AG09309 (cell line): ENCODE results near the gene TBCK.
"Not testable (repeated sequence)": the region's sequence is repeated elsewhere in the genome, so short reads cannot be mapped to it uniquely, and the experiment has no call there.

Experiments
- DNase-seq: peaks from one replicate; pipeline ENCODE4 v3.0.0-alpha.2; 2010; ENCODE audit warnings: low read depth
- H3K4me3 ChIP-seq: 2 replicates; pipeline ENCODE4 v1.5.1; 2011; ENCODE audit warnings: mild to moderate bottlenecking, low read depth, low read length, moderate library complexity; ENCODE audit not compliant: control insufficient read depth
- TF ChIP-seq, protein P1 (sequence below): IDR thresholded peaks from 2 replicates; pipeline ENCODE4 v1.5.1; 2011; ENCODE audit warnings: mild to moderate bottlenecking, low read depth, low read length, inconsistent platforms; ENCODE audit not compliant: insufficient read depth, control insufficient read depth; ENCODE audit errors: missing control alignments

TBCK gene

DNA sequence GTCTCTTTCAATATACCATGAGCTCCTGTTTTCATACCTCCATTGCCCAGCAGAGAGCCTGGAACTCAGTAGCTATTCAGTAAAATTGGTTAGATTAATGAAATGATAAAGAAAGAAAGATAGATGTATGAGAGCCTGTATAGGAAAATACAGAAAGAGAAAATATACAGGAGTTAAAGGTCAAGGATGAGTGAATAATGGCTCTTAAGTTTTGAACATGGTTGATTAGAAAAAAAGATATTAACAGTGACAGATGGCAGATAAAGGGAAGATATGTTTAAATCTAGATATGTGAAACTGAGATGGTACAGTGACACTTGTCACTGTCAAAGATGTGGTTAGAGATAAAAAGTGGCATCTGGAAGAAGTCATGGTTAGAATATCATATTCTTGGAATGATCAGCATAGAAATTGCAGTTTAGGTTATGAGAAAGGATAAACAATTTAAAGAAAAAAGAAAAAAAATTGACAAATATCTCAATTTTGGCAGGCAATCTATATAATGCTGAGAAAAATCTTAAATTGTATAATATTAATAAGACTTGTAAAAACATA, 179.2 kb downstream of the TBCK start:
- TF ChIP-seq, protein P1, sequence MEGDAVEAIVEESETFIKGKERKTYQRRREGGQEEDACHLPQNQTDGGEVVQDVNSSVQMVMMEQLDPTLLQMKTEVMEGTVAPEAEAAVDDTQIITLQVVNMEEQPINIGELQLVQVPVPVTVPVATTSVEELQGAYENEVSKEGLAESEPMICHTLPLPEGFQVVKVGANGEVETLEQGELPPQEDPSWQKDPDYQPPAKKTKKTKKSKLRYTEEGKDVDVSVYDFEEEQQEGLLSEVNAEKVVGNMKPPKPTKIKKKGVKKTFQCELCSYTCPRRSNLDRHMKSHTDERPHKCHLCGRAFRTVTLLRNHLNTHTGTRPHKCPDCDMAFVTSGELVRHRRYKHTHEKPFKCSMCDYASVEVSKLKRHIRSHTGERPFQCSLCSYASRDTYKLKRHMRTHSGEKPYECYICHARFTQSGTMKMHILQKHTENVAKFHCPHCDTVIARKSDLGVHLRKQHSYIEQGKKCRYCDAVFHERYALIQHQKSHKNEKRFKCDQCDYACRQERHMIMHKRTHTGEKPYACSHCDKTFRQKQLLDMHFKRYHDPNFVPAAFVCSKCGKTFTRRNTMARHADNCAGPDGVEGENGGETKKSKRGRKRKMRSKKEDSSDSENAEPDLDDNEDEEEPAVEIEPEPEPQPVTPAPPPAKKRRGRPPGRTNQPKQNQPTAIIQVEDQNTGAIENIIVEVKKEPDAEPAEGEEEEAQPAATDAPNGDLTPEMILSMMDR = no peak
- H3K4me3 ChIP-seq = no peak overlapping the region
- DNase-seq = no peak

DNA sequence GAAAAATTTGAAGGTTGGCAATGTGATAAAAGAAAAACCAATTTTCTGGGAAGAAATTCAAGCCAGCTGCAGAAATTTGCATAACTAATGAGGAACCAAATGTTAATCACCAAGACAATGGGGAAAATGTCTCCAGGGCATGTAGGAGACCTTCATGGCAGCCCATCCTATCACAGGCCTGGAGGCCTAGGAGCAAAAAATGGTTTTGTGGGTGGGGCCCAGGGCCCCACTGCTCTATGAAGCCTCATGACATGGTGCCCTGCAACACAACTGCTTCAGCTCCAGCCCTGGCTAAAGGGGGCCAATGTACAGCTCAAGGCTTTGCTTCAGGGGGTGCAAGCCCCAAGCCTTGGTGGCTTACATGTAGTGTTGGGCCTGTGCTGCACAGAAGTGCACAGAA, 184.0 kb downstream of the TBCK start:
- no peak overlapping the region for H3K4me3 ChIP-seq
- TF ChIP-seq, protein P1 = no peak
- no peak for DNase-seq

DNA sequence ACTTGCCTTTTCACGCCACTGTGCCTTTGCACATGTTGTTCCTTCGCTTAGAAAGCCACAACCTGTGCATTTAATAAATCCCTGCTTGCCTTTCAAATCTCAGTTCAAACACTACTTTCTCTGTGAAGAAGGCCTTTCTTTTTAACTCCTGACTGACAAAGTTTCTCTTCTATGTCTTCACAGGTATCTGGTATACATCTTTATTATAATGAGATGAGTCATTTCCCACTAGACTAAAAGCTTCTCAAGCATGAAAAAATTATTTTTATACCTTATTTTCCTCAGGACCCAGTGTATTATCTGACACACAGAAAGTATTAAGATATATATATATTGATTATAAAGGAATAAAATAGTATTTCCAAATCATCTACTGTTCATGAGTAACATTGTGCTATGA, 189.9 kb downstream of the TBCK start:
- H3K4me3 ChIP-seq = no peak overlapping the region
- DNase-seq = no peak

DNA sequence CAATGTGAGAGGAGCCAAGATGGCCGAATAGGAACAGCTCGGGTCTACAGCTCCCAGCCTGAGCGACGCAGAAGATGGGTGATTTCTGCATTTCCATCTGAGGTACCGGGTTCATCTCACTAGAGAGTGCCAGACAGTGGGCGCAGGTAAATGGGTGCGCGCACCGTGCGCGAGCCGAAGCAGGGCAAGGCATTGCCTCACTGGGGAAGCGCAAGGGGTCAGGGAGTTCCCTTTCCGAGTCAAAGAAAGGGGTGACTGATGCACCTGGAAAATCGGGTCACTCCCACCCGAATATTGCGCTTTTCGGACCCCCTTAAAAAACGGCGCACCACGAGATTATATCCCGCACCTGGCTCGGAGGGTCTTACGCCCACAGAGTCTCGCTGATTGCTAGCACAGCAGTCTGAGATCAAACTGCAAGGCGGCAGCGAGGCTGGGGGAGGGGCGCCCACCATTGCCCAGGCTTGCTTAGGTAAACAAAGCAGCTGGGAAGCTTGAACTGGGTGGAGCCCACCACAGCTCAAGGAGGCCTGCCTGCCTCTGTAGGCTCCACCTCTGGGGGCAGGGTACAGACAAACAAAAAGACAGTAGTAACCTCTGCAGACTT, 196.0 kb downstream of the TBCK start:
- DNase-seq, H3K4me3 ChIP-seq: not testable (repeated sequence)

More for the DNA sequence above, 189.9 kb downstream of the TBCK start:
- TF ChIP-seq, protein P1 = no peak

DNA sequence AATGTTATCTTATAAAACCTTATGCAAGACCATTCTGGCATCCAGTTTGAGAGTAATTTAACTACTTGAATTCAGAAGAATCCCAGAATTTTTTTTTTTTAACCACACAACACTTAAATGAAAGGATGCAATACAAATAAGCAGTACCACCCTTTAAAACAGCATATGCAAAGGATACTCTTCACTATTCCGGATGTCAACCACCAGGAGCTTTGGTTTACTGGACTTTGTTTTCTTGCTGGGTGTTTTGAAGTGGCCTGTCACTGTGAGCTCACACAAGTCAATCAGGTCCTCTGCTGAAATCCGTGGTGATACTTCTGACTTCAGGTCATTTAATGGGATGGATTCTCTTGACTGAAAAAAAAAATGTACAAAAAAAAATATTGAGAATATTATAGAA, 200.0 kb downstream of the TBCK start:
- peak; percentile 8 for DNase-seq
- TF ChIP-seq, protein P1 = no peak
- no peak overlapping the region for H3K4me3 ChIP-seq

DNA sequence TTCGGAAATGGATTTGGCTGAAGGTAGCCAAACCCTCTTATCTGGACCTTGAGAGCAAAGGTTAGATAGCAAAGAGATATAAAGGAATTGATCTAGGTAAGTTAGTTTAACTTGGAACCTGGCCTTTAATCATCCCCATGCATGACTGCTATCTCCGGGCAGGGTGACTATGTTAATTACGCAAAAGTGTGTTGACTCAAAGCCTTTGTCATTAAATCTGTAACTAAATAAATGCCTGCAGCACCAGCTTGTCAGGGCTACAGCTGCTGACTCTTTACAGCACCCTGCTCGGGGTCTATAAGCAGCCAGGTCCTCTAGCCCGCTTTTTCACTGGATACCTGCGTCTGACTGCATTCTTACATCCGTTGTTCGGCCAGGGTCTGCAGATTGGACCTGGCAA, 201.7 kb downstream of the TBCK start:
- TF ChIP-seq, protein P1 = no peak
- no peak for DNase-seq
- H3K4me3 ChIP-seq = no peak overlapping the region

DNA sequence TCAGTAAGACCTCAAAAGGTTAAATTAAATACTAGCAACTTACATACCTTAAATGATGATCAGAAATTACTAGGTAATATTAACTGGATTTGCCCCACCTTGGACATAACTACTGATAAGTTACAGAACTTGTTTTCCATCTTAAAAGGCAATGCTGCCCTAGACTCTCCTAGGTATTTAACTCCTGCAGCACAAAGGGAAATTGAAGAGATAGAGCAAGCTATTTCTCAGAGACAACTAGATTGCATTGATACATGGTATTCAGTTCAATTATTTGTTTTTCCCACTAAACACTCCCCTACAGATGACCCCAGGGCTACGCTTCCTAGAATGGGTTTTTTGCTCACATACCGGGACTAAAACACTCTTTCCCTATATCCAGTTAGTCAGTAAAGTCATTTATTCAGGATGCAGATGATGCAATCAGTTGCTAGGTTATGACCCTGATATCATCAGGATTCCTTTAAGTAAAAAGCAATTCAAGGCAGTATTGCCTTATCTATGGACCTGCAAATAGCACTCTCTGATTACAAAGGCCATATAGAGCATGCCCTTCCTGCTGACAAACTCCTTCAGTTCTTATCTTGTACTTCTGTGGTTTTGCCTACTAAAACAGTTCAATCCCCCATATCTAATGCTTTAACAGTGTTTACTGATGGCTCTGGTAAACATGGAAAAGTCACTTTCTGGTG, 204.1 kb downstream of the TBCK start:
- not testable (repeated sequence) for H3K4me3 ChIP-seq, DNase-seq
